NCI-H2196 (cell line): ENCODE data around the gene SNORC.

ENCODE experiments used
- DNase-seq: peaks from one replicate; lab custom pipeline; 2025; ENCODE audit not compliant: unreplicated experiment; lab: John Stamatoyannopoulos, UW

SNORC gene

GRCh38 chr2:232882085-232882484 lies 12.0 kb downstream of the SNORC start:
- no peak for DNase-seq

GRCh38 chr2:232882505-232883115 lies 12.5 kb downstream of the SNORC start:
- DNase-seq = no peak

- no peak for DNase-seq
Measured at GRCh38 chr2:232883116-232883721, 13.2 kb downstream of the SNORC start.

GRCh38 chr2:232884001-232884421 lies 13.9 kb downstream of the SNORC start:
- no peak for DNase-seq

GRCh38 chr2:232884549-232885263 lies 14.6 kb downstream of the SNORC start:
- DNase-seq = no peak

GRCh38 chr2:232885264-232885961 lies 15.3 kb downstream of the SNORC start:
- DNase-seq = no peak

- no peak for DNase-seq
Measured at GRCh38 chr2:232886176-232886575, 16.1 kb downstream of the SNORC start.

- no peak for DNase-seq
Measured at GRCh38 chr2:232886632-232887031, 16.6 kb downstream of the SNORC start.

- no peak for DNase-seq
Measured at GRCh38 chr2:232887171-232887850, 17.2 kb downstream of the SNORC start.

- DNase-seq = no peak
Measured at GRCh38 chr2:232888099-232888836, 18.2 kb downstream of the SNORC start.

GRCh38 chr2:232888839-232889529 lies 18.9 kb downstream of the SNORC start:
- no peak for DNase-seq

GRCh38 chr2:232889876-232890401 lies 19.9 kb downstream of the SNORC start:
- no peak for DNase-seq

GRCh38 chr2:232890536-232890895 lies 20.5 kb downstream of the SNORC start:
- DNase-seq = no peak

- DNase-seq = peak; percentile 73
Measured at GRCh38 chr2:232890896-232891601, 21.0 kb downstream of the SNORC start.

GRCh38 chr2:232891621-232892071 lies 21.6 kb downstream of the SNORC start:
- DNase-seq = no peak

- no peak for DNase-seq
Measured at GRCh38 chr2:232892221-232892620, 22.2 kb downstream of the SNORC start.

- DNase-seq = no peak
Measured at GRCh38 chr2:232892843-232893242, 22.8 kb downstream of the SNORC start.

- DNase-seq = no peak
Measured at GRCh38 chr2:232893834-232894233, 23.8 kb downstream of the SNORC start.

GRCh38 chr2:232894251-232894650 lies 24.2 kb downstream of the SNORC start:
- DNase-seq = no peak
